ENCODE results near the gene CAMSAP2.
A peak's percentile ranks its signal among the peaks of the same experiment; 100 is the strongest.
"Not testable (repeated sequence)": the region's sequence is repeated elsewhere in the genome, so short reads cannot be mapped to it uniquely, and the experiment has no call there.

CAMSAP2 gene

DNA sequence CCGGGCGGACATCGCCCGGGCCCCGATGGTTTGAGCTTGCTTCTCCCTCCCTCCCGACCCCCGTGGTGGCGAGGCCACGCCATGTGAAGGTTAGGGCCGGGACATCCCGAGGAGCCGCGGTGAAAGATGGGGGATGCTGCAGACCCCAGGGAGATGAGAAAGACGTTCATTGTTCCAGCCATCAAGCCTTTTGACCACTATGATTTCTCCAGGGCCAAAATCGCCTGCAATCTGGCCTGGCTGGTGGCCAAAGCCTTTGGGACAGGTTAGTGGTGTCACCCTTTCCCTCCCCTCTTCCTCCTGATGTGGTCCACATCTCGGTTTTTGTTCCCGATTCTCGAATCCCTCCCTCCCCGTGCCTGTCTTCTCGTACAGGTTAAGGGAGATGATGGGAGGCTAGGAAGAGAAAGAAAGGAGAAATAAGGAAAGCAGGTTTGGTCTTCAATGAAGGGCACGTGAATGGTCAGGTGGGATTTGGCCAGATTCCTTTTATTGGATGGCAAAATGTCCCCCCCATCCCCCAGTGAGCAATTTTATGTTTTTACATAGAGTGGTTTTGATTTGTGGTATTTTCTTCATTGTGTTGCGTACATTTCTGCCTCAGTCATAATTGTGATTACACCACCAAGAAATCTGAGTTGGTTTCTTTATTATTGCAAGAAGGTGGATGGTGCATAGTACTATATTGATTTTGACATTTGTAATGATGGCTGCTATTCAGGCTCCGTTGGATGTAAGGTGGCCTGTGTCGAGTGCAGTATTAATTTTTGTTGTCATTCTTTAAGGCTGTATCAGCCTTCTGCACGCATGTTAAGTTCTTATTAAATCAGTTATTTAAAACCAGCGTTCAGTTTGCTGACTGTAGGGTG, 1.2 kb downstream of the CAMSAP2 start:
- DNase-seq (ENCODE audit: low read depth) = peak; percentile 53

DNA sequence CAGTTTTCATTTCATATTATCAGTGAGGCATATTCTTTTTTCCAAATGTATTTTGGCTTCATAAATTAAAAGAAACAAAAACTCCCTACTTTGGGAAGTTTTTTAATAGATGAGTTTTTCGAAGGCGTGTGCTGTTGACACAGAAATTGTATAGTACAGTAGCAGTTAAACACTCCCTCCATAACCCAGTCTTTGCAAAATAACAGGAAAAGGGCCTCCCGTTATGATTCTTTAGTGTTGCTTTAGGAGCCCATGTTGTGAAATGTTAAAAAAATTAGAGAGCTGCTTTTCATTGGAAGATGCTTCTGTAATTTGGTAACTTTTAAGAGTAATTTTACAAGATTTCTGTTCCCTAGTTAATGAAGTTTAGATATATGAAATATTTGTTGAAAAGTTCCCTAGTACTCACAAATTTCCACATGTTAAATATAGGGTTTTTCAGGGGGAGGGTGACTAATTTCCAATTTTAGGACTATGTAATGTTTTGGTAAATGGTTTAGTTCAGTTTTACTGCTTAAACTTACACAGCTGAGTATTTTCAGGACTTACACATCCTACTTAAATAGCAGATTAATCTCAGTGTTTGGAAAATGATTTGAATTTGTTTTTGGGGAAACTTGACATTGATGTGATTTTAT, 2.0 kb downstream of the CAMSAP2 start:
- no peak for DNase-seq (ENCODE audit: low read depth)

DNA sequence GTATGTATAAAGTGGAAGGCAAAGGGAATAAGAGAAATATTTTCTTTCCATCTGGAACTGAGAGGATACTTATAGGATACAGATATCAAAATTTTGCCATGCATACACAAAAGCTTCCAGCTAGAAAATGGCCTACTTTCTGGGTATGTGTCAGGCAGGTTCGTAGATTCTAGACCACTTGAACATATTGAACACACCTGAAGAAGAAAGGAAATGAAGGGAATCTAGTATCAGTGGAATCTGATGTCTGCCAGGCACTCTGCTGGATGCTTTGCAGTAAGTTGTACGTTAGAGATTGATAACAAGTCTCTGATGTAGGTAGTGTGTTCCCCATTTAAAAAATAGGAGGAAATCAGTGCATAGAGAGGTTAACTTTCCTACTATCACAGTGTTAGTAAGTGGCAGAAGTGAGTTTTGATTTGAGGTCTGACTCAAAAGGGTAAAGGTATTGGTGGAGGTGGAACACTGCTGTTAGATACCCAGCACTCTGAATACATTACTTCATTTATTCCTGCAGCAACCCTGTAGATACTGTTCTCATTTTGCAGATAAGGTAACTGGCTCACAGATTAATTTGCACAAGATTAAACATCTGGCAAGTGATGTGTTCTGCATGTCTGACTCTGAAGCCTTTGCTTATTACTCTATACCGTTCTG, 3.0 kb downstream of the CAMSAP2 start:
- no peak for DNase-seq (ENCODE audit: low read depth)

DNA sequence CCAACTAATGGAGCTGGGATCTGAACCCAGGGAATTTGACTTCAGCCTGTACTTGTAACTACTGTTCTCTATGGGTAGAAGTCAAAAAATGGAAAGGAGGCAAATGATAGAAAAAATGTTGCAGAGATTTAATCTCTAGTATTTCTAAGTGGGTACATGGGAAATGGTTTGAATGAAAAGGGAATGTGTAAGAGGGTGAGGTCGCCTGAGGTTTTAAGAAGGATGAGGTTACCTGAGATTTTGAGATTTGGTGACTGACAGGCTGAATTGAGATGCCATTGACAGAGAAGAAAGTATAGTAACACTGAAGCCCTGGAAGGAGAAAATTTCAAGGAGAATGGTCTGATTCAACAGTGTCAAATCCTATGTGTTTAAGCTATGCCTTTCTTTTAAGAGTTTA, 5.5 kb downstream of the CAMSAP2 start:
- DNase-seq (ENCODE audit: low read depth) = no peak

DNA sequence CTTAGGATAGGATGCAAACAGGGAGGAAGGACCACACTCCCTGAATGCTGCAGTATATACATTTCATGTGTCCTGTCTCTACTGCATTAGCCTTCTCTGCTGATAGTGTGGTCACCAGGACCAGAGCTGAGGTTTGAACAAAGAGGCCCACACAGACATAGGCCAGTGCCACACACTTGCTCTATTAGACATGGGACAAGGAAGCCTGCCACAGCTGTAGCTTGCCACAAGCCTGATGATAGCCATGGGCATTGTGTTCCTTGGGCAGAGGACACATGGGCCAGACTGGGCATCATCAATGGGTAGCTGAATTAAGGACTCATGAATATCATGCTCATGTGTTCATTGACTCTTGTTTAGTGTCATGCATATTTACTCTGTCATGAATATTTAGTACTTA, 10.4 kb downstream of the CAMSAP2 start:
- no peak for DNase-seq (ENCODE audit: low read depth)

DNA sequence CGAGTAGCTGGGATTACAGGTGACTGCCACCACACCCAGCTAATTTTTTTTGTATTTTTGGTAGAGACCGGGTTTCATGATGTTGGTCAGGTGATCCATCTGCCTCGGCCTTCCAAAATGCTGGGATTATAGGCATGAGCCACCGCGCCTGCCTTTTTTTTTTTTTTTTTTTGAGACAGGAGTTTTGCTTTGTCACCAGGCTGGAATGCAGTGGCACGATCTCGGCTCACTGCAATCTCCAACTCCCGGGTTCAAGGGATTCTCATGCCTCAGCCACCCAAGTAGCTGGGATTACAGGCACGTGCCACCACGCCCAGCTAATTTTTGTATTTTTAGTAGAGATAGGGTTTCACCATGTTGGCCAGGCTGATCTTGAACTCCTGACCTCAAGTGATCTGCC, 12.1 kb downstream of the CAMSAP2 start:
- not testable (repeated sequence) for DNase-seq (ENCODE audit: low read depth)

DNA sequence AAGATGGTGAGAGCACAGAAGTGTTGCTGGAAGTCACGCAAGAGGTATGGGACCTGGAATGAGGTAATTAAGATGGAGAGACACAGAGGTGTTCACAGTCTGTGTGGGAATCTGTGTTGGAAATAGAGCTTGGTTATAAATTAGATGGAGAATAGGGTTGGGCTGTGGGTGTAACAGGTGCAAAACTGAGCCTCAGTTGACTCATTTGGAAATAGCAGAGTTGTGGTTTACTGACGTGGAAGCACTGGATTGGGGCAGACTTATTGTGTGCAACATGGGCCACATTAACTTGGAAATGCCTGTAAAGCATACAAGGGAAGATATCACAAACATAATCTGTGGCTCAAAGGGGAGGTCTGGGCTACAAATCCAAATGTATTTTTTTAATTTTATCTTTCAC, 13.0 kb downstream of the CAMSAP2 start:
- DNase-seq (ENCODE audit: low read depth) = no peak

DNA sequence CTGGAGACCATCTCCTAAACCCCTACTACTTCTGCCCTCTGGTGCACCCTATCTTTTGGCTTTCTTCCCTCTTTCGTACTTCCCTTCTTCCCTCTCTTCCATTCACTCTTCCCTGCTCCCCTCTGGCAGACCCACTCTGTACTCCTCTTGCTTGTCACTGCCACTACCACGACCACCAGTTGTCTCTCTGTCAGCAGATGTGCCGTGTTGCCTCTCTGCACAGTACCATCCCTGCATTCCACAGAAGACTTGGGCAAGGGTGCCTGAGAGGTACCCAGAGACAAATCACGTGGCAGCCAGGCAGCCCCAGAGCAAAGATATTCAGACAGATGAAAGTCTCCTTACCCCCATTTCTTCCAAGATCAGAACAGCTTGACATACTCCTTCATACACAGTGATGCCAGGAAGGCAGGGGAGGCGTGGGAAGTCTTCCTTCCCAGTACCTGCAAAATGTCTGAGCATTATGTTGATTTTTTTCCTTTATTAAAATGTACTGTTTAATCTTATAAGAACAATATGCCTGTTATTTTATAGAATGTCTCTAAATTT, 15.0 kb downstream of the CAMSAP2 start:
- DNase-seq (ENCODE audit: low read depth) = no peak

DNA sequence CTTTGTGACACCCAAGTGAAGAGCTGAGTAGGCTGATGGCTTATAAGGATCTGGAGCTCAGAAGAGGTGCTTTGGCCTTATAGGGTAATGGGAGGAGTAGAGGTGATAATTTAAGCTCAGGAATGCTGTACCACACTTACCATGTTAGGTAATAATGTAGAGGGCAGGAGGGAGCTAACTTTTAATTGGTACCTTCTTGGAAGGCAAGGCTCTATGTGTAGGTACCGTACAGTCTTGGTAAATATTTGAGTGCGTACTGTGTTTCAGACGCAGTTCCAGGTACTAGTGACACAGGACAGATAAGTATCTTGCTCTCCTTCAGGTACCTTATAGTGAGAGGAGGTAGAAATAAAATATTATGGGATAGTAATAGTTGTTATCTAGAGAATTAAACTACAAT, 16.8 kb downstream of the CAMSAP2 start:
- DNase-seq (ENCODE audit: low read depth) = no peak

DNA sequence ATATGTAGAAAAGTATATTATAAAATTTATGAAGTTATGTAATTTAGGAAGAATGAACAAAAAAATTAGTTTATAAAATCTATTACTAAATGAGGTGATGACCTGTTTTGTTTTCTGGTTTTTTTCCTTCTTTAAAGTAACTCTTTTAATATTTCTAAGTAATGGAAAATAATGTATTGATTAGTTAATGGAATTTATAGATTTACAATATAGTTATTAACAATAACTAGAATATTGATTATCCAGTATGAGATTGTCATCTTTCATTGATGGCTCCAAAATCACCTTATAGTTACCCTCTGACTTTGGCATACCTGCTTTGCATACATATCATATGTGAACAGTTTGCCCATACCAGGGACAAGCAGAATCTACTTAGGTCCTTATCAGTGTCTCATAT, 23.4 kb downstream of the CAMSAP2 start:
- DNase-seq (ENCODE audit: low read depth) = no peak

DNA sequence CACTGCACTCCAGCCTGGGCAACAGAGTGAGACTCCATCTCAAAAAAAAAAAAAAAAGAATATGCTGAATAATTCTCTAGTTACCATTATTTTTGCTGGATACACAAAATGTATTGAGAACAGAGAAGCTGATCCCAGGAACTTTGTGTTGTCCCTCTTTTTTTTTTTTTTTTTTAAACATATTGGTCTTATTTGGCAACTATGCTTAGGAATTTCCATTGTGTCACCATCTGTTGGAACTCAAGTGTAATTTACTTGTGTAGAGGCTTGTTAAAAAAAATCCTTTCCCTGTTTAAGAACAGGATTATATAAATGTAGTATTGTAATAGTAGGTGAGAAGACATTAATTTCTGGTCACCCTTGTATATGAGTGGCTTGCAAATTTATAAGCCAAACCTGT, 28.6 kb downstream of the CAMSAP2 start:
- peak; percentile 25 for DNase-seq (ENCODE audit: low read depth)

DNA sequence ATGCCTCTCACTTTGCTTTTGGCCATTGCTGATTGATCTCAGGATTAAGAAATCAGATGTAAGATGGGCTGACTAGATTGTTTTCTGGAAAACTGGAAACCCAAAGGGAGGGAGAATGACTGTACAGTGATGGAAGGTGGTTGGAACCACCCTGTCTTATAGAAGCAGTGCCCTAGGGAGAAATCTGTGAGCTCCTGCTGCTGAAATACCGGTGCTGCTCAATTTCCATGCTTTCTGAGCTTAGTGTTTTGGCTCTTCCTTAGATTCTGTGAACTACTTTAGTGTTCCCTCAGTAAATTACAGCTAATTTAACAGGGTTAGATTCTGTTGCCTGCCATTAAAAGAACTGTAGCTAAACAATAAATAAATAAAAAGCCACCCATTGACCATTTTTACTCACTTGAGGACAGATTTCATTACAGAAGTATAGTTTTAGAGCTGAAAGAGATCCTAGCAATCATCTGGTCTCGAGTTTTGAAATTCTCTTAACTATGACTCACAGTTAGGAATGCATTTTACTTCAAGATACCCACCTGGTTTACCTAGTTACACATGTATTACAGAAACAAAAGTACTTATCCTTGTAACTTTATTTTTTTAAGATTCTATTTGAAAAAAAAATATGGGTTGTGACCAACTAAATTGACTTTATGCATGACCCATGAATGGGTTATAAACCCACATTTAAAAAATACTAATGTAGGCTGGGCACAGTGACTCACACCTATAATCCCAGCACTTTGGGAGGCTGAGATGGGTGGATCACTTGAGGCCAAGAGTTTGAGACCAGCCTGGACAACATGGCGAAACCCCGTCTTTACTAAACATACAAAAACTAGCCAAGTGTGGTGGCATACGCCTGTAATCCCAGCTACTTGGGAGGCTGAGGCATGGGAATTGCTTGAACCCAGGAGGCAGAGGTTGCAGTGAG, 33.2 kb downstream of the CAMSAP2 start:
- DNase-seq (ENCODE audit: low read depth) = peak; percentile 27

DNA sequence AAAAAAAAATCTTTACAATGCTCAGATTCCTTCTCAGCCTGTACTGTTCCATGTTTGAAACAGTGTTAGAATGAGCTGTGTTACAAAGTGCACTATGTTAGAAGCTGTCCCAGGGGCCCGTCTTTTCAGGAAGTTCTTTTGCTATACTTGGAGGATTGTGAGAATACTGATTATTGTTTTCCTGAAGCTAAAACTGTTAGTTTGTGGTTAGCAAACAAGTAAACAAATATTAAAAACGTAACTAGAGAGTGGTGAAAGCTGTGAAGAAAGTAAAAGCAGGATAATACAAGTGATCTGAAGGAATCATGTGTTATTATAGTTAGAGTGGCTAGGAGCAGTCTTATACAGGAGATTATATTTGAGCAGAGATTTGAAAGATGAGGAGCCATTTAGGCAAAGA, 35.6 kb downstream of the CAMSAP2 start:
- DNase-seq (ENCODE audit: low read depth) = no peak

DNA sequence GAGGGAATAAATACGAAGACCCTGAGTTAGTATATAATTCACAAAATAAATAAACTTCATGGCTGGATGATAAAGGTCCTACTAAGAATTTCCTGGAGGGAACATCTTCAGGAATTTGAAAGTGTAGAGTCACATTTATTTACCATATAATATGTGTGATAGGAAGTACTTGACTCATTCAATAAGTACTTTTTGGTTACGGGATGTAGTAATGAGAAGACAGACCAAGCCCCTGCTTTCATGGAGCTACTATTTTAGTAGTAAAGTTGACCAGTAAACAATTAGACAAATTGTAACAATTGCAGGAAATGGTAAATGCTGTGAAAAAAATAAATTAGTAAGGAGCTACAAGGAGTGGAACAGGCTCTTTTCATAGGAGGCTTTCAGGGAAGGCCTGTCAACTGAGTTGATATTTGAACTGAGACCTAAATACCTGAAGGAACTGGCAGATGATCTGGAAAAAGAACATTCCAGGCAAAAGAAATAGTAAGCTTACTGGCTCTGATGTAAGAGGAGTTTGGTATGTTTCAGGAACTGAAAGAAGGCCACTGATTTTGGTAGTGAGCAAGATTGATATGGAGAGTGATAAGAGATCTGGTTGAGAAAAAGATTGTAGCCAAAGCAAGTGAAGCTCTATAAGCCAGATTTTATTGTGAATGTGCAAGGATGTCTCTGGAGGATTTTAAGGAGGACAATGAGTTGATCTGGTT, 36.2 kb downstream of the CAMSAP2 start:
- DNase-seq (ENCODE audit: low read depth) = peak; percentile 43

DNA sequence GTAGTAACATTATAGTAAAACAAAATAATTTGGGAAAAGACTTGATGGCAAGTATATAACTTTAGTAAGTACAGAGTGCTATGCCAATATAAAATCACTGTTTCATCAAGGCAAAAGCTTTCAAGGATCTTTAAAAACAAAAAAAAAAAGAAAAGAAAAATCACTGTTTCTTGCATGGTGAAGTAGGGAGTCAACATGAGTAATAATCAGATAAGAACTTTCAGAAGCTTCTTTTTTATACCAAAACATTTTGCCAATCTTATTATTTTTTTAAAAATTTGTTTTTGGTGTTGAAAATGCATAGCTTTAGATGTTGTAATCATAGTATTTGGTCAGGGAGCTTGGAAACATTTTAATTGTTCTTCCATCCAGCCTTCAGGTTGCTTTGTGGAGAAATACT, 37.2 kb downstream of the CAMSAP2 start:
- peak; percentile 41 for DNase-seq (ENCODE audit: low read depth)

DNA sequence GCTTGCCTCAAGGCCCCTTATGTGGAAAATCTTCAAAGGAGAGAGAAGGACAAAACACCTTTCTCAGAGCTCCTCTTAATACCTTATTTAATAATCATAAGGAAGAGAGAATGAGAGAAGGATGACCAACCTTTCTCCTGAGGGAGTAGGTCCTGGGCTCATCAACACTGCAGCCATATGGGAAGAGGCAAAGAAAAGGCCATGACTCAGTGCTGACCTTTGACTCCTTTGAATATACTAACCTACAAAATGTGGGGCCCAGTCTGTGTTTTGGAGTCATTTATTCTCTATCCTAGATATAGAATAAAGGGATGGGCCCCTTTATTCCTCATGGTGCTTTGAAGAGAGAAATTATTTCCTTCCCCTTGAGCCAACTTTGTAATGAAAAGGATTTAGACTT, 38.3 kb downstream of the CAMSAP2 start:
- DNase-seq (ENCODE audit: low read depth) = peak; percentile 31

DNA sequence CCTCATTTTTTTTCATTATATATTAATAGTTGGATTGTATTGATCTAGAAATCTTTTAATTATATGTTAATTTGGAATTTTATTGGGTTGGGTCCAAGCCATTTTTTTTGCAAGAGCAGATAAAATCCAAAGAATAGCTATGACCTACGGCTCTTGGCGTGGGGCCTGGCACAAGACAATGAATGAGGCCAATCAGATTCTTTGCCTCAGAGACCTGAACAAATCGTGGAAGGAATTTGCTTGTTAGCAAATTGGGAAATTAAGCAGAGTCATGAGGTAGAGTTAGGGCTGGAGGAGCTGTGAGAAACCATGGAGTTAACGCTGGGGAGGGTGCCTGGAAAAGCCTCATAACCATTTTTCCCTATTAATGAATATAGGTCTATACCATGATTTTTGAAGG, 40.1 kb downstream of the CAMSAP2 start:
- DNase-seq (ENCODE audit: low read depth) = no peak

DNA sequence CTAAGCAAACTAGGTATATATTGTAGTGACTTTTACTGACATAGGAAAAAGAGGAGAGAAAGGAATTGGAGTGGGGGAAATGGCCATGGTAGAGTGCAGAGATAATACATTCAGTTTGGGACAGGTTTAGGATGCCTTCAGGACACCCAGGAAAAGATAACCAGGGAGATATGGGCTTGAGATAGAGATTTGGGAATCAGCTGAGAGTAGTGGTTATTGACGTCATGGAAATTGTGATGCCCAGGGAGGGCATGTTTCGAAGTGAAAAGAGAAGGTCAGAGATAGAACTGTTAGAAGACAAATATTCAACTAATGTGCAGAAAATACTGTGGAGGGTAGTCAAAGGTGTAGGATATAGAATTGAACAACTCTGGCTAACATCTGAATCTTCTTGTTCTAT, 40.6 kb downstream of the CAMSAP2 start:
- DNase-seq (ENCODE audit: low read depth) = no peak

DNA sequence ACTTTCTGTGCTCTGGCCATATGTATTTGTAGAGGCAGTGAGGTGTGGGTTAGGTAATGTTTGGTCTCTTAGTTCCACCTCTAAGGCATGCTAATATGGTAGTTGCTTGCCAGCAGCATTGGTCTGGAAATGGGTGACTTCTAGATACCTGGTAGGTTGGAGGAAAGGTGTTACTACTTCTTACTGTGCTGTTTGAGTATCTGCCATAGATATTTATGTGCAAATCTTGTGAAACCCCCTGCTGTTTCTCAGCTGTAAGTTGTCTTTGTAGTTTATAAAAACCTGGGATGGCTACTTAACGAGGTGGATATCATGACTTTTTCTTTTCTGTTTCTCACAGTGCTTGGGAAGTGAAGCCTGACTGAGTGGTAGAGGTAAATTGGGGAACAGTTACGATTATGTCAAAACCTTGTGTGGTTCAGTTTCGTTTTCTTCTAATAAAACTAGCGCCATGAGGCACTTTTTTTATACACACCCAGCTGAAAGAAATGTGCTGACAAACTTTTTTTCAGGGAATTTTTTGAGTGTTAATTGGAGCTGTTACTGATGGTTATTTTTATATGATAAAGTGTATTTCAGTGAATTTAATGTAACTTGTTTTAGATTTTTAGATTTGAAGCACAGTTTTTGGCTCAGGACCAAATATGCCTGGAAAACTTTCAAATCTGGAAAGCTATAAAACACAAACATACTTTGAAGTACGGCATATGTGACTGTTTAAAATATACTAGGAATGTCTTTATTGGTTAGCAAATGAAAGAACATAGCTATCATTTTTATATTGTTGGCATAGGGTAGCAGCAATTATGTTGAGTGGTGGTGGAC, 42.1 kb downstream of the CAMSAP2 start:
- peak; percentile 16 for DNase-seq (ENCODE audit: low read depth)

DNA sequence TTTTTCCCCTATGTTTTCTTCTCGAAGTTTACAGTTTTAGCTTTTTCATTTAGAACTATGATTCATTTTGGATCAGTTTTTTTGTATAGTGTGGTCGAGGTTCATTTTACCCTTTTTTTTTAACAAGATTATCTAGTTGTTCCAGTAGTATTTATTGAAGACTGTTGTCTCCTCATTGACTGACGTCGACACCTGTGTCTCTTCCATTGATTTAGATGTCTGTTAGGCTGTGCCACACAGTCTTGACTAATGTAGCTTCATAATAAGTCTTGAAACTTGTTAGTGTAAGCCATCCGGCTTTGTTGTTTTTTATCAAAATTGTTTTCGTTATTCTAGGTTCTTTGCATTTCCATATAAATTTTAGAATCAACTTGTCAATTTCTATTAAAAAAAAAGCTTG, 45.2 kb downstream of the CAMSAP2 start:
- DNase-seq (ENCODE audit: low read depth) = no peak
